ENCODE data around the gene NEURL1B.

The NEURL1B gene

GRCh38 chr5:172699999-172700364 lies 58.9 kb downstream of the NEURL1B start:
- TF ChIP-seq CTCF (conservative IDR thresholded peaks at IDR 0.05) (no peak), ZFX (IDR thresholded peaks at IDR 0.05) (no peak)
- H3K27ac ChIP-seq, result no peak overlapping the region

- no peak for TF ChIP-seq CTCF (conservative IDR thresholded peaks at IDR 0.05)
- no peak for TF ChIP-seq ZFX (IDR thresholded peaks at IDR 0.05)
- no peak overlapping the region for H3K27ac ChIP-seq
Observed at GRCh38 chr5:172700365-172701290, 59.6 kb downstream of the NEURL1B start.

- no peak overlapping the region for H3K27ac ChIP-seq
Observed at GRCh38 chr5:172701291-172701656, 60.2 kb downstream of the NEURL1B start.

GRCh38 chr5:172703952-172704351 lies 62.9 kb downstream of the NEURL1B start:
- no peak overlapping the region for H3K27ac ChIP-seq
- TF ChIP-seq CTCF (conservative IDR thresholded peaks at IDR 0.05) (no peak), ZFX (IDR thresholded peaks at IDR 0.05) (no peak)

More at GRCh38 chr5:172701291-172701656, 60.2 kb downstream of the NEURL1B start:
- no peak for TF ChIP-seq CTCF (conservative IDR thresholded peaks at IDR 0.05)

- no peak for TF ChIP-seq CTCF (conservative IDR thresholded peaks at IDR 0.05)
- no peak for TF ChIP-seq ZFX (IDR thresholded peaks at IDR 0.05)
- H3K27ac ChIP-seq, result no peak overlapping the region
Observed at GRCh38 chr5:172705576-172706084, 64.6 kb downstream of the NEURL1B start.

GRCh38 chr5:172706796-172707195 lies 65.7 kb downstream of the NEURL1B start:
- no peak for TF ChIP-seq CTCF (conservative IDR thresholded peaks at IDR 0.05)
- no peak for TF ChIP-seq ZFX (IDR thresholded peaks at IDR 0.05)
- H3K27ac ChIP-seq, result no peak overlapping the region
